ENCODE data around the gene RFX1. TPM values are rescaled to one million over a fixed set of nuclear protein-coding genes. Genes with fewer than 3 reads are reported as not detected.
"Not testable (repeated sequence)": the region's sequence is repeated elsewhere in the genome, so short reads cannot be mapped to it uniquely, and the experiment has no call there.

The RFX1 gene
- total RNA-seq, 8 experiments from 2014 or later, result 1.9 to 21.2 (median 8.7) TPM

DNA sequence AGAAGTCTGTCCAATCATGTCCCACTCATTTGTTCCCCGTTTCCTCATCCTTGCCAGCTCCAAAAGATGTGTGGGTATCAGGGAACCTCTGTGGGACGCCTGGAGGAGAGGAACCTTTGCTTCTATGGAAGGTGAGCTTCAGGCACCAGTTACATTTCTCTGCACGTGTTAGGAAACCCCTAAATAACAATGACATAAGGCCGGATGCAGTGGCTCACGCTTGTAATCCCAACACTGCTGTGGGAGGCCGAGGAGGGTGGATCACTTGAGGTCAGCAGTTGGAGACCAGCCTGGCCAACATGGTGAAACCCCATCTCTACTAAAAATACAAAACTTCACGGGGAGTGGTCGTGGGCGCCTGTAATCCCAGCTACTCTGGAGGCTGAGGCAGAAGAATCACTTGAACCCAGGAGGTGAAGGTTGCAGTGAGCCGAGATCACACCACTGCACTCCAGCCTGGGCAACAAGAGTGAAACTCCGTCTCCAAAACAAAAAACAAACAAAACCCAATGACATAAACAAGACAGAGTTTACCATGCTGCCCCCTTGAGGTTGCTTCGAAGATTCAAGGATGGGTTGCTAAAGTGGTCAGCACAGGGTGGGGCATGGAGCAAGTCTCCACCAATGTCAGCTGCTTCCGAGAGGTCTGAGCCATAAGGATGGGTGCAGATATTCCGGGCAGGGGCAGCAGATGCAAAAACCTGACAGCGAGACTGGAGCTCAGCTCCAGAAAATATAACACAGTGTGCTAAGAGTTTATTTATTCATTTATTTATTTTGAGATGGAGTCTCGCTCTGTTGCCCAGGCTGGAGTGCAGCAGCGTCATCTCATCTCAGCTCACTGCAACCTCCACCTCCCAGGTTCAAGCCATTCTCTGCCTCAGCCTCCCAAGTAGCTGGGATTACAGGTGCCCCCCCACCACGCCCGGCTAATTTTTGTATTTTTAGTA lies 36.8 kb upstream of the RFX1 start:
- H3K4me1 ChIP-seq (replicated peaks in 1 of 2); in situ Hi-C loops (cut with MboI; ENCODE audit: low pct_unique_long_range_greater_than_20kb in 2 of 9, low sequenced_read_pairs in 9 of 9, unreplicated experiment in 9 of 9); H3K27ac ChIP-seq; H3K4me3 ChIP-seq: not testable (repeated sequence)
- ATAC-seq (replicated peaks in 6 of 8), result peak in 7 of 8 experiments; percentile 37 to 99 (median 78)
- WGBS, 10 experiments, result 0 to 100% (median 21%) methylated on average over 1 to 11 of the region's 19 CpGs; no CpG with 5 or more reads in 2 of the 10 experiments

DNA sequence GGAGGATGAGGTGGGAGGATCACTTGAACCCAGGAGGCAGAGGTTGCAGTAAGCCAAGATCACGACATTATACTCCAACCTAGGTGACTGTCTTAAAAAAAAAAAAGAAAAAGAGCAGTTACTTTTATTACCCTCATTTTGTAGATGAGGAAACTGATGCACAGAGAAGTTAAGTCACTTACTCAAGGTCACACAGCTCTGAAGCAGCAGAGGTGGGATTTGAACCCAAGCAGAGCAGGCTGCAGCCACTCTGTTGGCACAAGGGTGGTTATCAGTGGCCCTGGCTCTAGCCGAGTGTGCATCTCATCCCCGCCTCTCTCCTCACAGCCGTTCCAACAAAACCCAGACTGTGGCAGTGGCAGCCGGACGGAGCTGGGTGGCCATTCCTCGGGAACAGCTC lies 33.1 kb upstream of the RFX1 start:
- Histone ChIP-seq H3K27ac (no peak overlapping the region), H3K4me3 (no peak overlapping the region), H3K4me1 (replicated peaks in 1 of 2) (no peaks in the 10 kb centered on the region)
- 60 to 100% (median 80%) methylated on average over 1 of the region's 7 CpGs; no CpG with 5 or more reads in 6 of the 10 experiments for WGBS, 10 experiments
- no peak for ATAC-seq (replicated peaks in 6 of 8)
- in situ Hi-C loops (cut with MboI; ENCODE audit: low pct_unique_long_range_greater_than_20kb in 2 of 9, low sequenced_read_pairs in 9 of 9, unreplicated experiment in 9 of 9), result no loop called here

DNA sequence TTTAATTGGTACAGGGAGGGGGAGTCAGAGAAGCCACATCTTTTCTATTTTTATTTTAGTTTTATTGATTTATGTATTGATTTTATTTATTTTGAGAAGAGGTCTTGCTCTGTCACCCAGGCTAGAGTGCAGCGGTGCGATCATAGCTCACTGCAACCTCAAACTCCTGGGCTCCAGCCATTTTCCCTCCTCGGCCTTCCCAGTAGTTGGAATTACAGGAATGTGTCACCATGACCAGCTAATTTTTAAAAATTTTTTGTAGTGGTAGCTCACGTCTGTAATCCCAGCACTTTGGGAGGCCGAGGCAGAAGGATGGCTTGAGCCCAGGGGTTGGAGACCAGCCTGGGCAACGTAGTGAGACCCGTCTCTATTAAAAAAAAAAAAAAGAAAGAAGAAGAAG lies 29.6 kb upstream of the RFX1 start:
- 20 to 100% (median 83%) methylated on average over 1 to 7 of the region's 7 CpGs for WGBS, 10 experiments
- Histone ChIP-seq H3K4me1 (replicated peaks in 1 of 2) (no peaks in the 10 kb centered on the region), H3K27ac (no peak overlapping the region), H3K4me3 (no peak overlapping the region)
- in situ Hi-C loops (cut with MboI; ENCODE audit: low pct_unique_long_range_greater_than_20kb in 2 of 9, low sequenced_read_pairs in 9 of 9, unreplicated experiment in 9 of 9), result no loop called here
- no peak for ATAC-seq (replicated peaks in 6 of 8)

DNA sequence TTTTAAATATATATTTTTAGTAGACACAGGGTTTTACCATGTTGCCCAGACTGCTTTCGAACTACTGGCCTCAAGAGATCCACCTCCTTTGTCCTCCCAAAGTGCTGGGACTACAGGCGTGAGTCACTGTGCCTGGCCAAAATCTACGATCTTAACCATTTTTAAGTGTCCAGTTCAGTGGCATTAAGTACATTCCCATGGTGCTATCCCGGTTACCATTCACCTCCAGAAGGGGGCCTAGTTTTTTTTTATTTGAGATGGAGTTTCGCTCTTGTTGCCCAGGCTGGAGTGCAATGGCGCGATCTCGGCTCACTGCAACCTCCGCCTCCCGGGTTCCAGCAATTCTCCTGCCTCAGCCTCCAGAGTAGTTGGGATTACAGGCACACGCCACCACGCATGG lies 29.0 kb upstream of the RFX1 start:
- 62 to 90% (median 84%) methylated on average over 2 to 11 of the region's 12 CpGs; no CpG with 5 or more reads in 5 of the 10 experiments for whole genome bisulfite sequencing, 10 experiments
- ATAC-seq (replicated peaks in 6 of 8); H3K27ac ChIP-seq; H3K4me3 ChIP-seq; in situ Hi-C loops (cut with MboI; ENCODE audit: low pct_unique_long_range_greater_than_20kb in 2 of 9, low sequenced_read_pairs in 9 of 9, unreplicated experiment in 9 of 9); H3K4me1 ChIP-seq (replicated peaks in 1 of 2): not testable (repeated sequence)

DNA sequence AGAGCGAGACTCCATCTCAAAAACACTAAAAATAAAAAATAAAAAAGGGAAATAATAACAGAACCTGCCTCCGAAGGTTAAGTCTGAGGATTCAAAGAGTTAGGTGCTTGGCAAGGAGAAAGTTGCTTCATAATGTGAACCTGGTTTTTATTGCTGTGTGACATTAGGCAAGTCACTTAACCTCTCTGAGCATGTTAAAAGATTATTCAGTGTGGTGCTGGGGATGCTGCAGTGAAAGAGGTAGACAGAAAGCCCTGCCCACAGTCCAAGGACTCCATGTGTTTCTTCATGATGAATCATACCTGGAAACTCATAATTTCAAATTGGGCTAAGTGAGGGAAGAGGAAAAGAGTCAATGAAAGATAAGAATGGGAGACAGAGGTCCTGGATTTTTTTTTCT lies 27.8 kb upstream of the RFX1 start:
- Histone ChIP-seq H3K4me3 (no peak overlapping the region), H3K4me1 (replicated peaks in 1 of 2) (no peaks in the 10 kb centered on the region), H3K27ac (no peak overlapping the region)
- no peak for ATAC-seq (replicated peaks in 6 of 8)
- WGBS, 10 experiments, result 71 to 100% (median 89%) methylated on average over 1 to 2 of the region's 2 CpGs; no CpG with 5 or more reads in 2 of the 10 experiments
- in situ Hi-C loops (cut with MboI; ENCODE audit: low pct_unique_long_range_greater_than_20kb in 2 of 9, low sequenced_read_pairs in 9 of 9, unreplicated experiment in 9 of 9), result no loop called here

DNA sequence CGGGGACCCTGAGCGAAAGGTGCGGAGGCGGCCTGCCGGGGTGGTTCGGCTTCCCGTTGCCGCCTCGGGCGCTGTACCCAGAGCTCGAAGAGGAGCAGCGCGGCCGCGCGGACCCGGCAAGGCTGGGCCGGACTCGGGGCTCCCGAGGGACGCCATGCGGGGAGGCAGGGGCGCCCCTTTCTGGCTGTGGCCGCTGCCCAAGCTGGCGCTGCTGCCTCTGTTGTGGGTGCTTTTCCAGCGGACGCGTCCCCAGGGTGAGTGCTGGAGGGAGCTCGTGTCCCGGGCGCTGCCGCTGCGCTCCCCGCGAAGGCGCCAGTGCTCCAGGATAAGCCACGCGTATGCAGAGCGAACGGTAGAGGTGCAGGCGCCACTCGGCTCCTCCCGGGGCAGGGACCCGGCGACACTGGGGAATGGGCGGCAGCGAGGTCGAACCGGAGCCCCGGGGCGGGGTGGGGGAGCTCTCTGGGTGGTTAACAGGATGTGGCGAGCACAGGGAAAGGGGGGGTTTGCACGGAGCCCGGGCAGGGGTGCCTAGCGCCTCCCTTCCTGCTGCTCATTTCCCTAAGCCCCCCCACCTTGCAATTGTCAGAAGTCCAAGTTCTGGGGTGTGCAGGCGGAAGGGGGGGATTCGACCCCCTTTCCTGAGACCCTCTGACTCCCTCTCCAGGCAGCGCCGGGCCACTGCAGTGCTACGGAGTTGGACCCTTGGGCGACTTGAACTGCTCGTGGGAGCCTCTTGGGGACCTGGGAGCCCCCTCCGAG lies 25.8 kb upstream of the RFX1 start, which contains the start of gene IL27RA:
IL27RA (plus strand) TSS at position 44 of the 762 bp plus-strand sequence; CDS start at position 155, 111 bp downstream.
- ATAC-seq (replicated peaks in 6 of 8), result peak; percentile 84 to 91 (median 87)
- Histone ChIP-seq H3K27ac (no peak within 1 kb of the TSS), H3K4me3 (peak within 1 kb of the TSS; percentile 44 to 57 (median 47)), H3K4me1 (replicated peaks in 1 of 2) (no peaks in the 10 kb centered on the region)
- WGBS, 10 experiments, result 0 to 20% (median 0%) methylated on average over 1 to 16 of the region's 63 CpGs; no CpG with 5 or more reads in 6 of the 10 experiments
- in situ Hi-C loops (cut with MboI; ENCODE audit: low pct_unique_long_range_greater_than_20kb in 2 of 9, low sequenced_read_pairs in 9 of 9, unreplicated experiment in 9 of 9), result no loop called here

DNA sequence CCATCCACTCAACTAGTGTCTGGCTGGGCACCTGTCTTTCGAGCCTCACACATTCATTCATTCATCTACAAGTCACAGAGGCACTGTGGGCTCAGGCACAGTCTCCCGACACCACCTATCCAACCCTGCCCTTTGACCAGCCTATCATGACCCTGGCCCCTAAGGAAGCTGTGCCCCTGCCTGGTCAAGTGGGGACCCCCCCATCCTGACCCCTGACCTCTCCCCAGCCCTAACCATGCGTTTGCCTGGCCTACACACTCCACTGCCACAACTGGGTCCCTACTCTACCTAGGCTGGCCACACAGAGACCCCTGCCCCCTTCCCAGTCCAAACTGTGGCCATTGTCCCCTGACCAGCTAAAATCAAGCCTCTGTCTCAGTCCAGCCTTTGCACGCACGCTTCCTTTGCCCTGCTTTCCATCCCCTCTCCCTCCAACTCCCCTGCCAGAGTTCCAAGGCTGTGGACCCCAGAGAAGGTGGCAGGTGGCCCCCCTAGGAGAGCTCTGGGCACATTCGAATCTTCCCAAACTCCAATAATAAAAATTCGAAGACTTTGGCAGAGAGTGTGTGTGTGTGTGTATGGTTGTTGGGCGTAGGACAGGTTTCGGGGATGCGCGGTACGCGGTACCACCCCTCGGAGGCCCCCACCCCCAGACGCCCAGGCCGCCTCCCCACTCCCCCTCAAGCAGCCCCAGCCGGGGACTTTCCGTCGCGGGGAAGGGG lies 25.0 kb upstream of the RFX1 start:
- WGBS, 10 experiments, result 20 to 100% (median 53%) methylated on average over 1 to 2 of the region's 20 CpGs; no CpG with 5 or more reads in 7 of the 10 experiments
- no peak for ATAC-seq (replicated peaks in 6 of 8)
- no peaks in the 10 kb centered on the region for H3K4me1 ChIP-seq (replicated peaks in 1 of 2)
- H3K4me3 ChIP-seq, result peak overlapping the region; percentile 44 to 57 (median 47)
- H3K27ac ChIP-seq, result no peak overlapping the region
- in situ Hi-C loops (cut with MboI; ENCODE audit: low pct_unique_long_range_greater_than_20kb in 2 of 9, low sequenced_read_pairs in 9 of 9, unreplicated experiment in 9 of 9), result no loop called here

DNA sequence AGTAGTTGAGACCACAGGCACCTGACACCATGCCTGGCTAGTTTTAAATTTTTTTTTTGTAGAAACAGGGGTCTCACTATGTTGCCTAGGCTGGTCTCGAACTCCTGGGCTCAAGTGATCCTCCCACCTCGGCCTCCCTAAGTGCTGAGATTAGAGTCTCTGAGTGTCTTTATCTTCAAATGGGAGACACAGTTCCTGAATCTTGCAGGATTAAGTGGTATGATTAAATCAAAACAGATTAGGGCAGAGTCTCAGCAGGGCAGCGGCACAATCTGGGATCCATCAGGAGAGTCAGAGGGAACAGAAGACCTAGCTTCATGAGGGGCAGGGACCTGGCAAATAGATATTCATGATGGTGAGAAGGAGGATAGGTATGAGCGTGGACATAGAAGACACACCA lies 22.8 kb upstream of the RFX1 start:
- ATAC-seq (replicated peaks in 6 of 8), result no peak
- in situ Hi-C loops (cut with MboI; ENCODE audit: low pct_unique_long_range_greater_than_20kb in 2 of 9, low sequenced_read_pairs in 9 of 9, unreplicated experiment in 9 of 9), result no loop called here
- no peaks in the 10 kb centered on the region for H3K4me1 ChIP-seq (replicated peaks in 1 of 2)
- WGBS, 10 experiments, result 0 to 91% (median 66%) methylated on average over 1 to 3 of the region's 4 CpGs; no CpG with 5 or more reads in 2 of the 10 experiments
- no peak overlapping the region for H3K27ac ChIP-seq
- H3K4me3 ChIP-seq, result no peak overlapping the region

DNA sequence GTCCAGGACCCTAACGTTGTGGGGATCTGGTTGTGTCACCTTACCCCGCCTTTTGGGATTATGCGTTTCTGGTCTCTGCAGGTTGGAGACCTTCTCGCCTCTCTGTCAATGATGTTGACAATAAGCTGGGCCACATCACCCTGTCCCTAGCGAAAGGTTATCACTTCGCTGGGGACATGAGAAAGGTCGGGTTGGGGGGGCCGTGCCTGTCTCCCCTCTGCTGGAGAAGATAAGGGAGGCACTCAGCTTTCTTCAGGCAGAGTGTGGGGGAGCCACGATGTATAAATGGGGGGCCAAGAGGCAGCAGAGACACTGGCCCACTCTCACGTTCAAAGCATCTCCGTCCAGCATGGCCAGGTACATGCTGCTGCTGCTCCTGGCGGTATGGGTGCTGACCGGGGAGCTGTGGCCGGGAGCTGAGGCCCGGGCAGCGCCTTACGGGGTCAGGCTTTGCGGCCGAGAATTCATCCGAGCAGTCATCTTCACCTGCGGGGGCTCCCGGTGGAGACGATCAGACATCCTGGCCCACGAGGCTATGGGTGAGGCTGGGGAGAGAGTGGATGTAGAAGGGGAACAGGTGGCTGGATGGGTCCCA lies 21.8 kb upstream of the RFX1 start, which contains the start of gene RLN3:
RLN3 (plus strand) TSS at position 293 of the 595 bp plus-strand sequence; CDS start at position 350, 57 bp downstream.
- no peak within 1 kb of the TSS for H3K4me3 ChIP-seq
- in situ Hi-C loops (cut with MboI; ENCODE audit: low pct_unique_long_range_greater_than_20kb in 2 of 9, low sequenced_read_pairs in 9 of 9, unreplicated experiment in 9 of 9), result no loop called here
- WGBS, 10 experiments, result 65 to 100% (median 74%) methylated on average over 1 to 9 of the region's 24 CpGs; no CpG with 5 or more reads in 4 of the 10 experiments
- H3K4me1 ChIP-seq (replicated peaks in 1 of 2), result no peaks in the 10 kb centered on the region
- no peak for ATAC-seq (replicated peaks in 6 of 8)
- H3K27ac ChIP-seq, result no peak within 1 kb of the TSS

DNA sequence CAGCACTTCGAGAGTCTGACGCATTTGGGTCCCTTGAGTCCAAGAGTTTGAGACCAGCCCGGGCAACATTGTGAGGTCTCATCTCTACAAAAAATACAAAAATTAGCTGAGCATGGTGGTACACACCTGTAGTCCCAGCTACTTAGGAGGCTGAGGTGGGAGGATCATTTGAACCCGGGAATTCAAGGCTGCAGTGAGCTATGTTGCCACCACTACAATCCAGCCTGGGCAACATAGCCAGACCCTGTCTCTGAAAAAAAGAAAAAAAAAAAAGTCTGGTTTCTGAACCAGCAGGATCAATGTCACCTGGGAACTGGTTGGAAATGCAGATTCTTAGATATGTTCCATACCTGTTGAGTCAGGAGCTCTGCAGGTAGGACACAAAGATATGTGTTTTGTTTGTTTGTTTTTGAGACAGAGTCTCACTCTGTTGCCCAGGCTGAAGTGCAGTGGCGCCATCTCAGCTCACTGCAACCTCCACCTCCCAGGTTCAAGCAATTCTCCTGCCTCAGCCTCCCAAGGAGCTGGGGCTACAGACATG lies 20.6 kb upstream of the RFX1 start:
- H3K4me1 ChIP-seq (replicated peaks in 1 of 2); in situ Hi-C loops (cut with MboI; ENCODE audit: low pct_unique_long_range_greater_than_20kb in 2 of 9, low sequenced_read_pairs in 9 of 9, unreplicated experiment in 9 of 9); H3K4me3 ChIP-seq; ATAC-seq (replicated peaks in 6 of 8); H3K27ac ChIP-seq: not testable (repeated sequence)
- WGBS, 10 experiments, result 43 to 100% (median 80%) methylated on average over 1 to 4 of the region's 5 CpGs; no CpG with 5 or more reads in 3 of the 10 experiments

DNA sequence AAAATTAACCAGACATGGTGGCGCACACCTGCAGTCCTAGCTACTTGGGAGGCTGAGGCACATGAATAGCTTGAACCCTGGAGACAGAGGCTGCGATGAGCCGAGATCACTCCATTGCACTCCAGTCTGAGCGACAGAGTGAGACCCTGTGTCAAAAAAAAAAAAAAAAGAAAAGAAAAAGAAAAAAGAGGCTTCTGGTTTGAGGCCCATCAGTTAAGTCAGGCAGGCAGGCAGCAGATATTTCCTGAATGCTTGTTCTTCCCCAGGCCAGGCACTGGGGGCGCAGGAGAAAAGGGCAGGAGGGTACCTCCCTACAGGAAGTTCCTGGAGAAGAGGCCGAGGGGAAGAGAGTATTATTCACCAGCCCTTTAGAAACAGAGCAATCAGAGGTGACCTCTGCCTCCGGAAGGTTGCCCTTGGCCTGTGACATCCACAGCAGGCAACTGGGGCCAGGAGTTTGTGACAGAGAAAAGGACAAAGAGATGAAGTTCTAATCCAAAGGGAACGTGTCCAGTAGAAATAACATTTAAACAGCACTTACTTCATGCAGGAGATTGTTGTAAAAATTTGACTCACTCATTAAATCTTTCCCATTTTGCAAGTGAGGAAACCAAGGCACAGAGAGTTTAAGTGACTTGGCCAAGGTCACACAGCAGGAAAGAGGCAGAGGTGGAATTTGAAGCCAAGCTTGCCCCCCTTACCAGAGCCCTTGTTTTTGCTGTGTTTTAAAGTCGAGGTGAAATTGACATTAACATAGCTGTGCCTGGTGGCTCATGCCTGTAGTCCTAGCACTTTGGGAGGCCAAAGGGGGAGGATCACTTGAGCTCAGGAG lies 17.5 kb upstream of the RFX1 start:
- Histone ChIP-seq H3K4me1 (replicated peaks in 1 of 2) (no peaks in the 10 kb centered on the region), H3K27ac (no peak overlapping the region), H3K4me3 (no peak overlapping the region)
- 28 to 71% (median 56%) methylated on average over 3 to 7 of the region's 9 CpGs; no CpG with 5 or more reads in 3 of the 10 experiments for WGBS, 10 experiments
- in situ Hi-C loops (cut with MboI; ENCODE audit: low pct_unique_long_range_greater_than_20kb in 2 of 9, low sequenced_read_pairs in 9 of 9, unreplicated experiment in 9 of 9), result no loop called here
- ATAC-seq (replicated peaks in 6 of 8), result peak in 3 of 8 experiments; percentile 27 to 85 (median 75)
